Frontal cortex (tissue), 4 donors: ENCODE data around the gene BLTP1. TPM values are rescaled to one million over a fixed set of nuclear protein-coding genes. Genes with fewer than 3 reads are reported as not detected.

ENCODE experiments used
- DNase-seq, 2 donors: peaks; one replicate each; pipeline ENCODE4 v3.0.0; 2012; ENCODE audit warnings: low spot score in 2 of 2
- FAIRE-seq: peaks from 2 replicates; lab custom pipeline; 2012; peaks lifted over from hg19 to GRCh38; lab: Jason Lieb, UNC
- total RNA-seq: library from RNA; depleted of rRNA; stranded (reverse); fragments of >200 nt; gene quantifications from one replicate; pipeline ENCODE4 v1.2.3, GENCODE V29; 2014
- donor health status: control.
- donor health status: control.
- donor health status: control.

BLTP1 gene
- total RNA-seq, 1 donor from 2014 or later = 133 TPM

DNA sequence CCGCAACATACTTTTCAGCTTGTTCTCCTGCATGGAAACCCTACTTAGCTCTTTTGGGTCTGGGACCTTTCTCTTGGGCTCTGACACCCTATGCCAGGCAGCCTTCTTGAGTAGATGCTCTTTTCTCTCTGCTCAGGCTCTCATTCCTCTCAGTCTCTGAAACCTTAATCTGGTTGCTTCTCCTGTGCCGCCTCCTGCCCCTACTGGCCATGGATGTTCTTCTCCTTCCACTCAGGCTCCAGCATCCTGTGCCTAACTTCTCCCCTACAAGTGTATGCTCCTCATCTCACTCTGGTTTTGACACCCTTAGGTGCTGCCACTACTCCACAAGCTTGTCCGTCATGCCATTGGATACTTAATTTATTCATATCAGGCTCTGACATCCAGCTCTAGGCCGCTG lies 15.2 kb downstream of the BLTP1 start:
- no peak for FAIRE-seq
- no peak for DNase-seq

DNA sequence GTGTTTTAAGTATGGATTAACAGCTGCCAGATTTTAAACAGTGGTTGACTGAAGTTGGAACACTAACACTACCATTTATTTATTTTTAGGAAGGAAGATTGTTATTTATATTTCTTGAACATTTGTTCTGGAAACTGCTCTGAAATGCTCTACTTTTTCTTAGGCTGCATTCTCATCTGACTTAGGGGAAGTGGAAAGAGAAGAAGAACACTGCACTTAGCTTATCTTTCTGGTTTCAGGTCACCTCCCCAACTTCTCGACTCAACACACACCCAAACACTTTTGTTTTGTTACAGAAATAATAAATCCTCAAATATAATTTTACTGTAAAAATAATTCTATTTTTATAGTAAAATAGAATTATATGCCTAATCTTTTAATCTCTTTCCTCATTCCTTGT lies 18.6 kb downstream of the BLTP1 start:
- DNase-seq (no peak), FAIRE-seq (no peak)

DNA sequence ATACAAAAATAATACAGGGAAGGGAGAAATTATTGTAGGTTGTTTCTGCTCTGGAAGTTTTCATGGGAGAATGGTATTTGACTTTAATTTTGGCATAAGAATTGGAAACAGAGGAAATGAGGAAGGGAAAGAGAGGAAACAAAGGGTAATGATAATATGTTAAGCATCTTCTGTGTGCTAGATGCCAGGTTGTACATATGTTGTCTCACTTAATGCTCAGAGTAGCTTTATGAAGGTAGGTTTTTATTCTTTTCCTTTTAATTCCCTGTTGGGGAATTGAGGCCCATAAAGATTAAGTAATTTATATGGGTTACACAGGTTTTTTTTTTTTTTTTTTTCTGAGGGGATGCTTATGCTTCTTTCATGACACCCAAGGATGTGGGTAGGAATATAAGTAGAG lies 19.2 kb downstream of the BLTP1 start:
- FAIRE-seq = no peak
- no peak for DNase-seq

DNA sequence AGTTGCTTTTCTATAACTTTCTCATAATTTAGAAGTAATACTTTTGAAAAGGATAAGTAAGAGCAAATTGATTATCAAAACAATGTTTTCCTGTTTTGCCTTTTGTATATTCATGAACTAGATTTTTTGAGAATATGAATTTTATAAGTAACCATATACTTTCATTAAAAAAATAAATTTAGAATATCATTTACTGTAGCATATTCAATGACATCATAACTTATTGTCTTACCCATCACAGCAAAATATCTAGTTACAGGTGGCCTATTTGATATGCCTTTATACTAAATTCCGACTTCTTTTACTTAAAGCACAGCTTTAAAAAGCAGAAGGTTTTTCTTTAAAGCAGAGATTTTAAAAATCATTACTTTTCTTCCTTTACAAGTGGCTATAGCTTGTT lies 20.1 kb downstream of the BLTP1 start:
- peak; percentile 81 for FAIRE-seq
- DNase-seq = no peak

DNA sequence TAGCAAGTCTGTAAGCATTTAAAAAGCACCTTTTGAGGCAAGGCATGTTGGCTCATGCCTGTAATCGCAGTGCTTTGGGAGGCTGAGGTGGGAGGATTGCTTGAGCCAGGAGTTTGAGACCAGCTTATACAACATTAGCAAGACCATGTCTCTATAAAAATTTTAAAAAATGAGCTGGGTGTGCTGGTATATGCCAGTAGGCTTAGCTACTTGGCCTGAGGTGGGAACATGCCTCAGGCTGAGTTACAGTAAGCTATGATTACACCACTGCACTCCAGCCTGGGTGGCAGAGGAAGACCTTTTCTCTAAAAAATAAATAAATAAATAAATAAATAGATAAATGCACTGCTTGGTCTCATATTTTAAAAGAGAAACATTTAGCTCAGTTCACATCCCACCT lies 26.8 kb downstream of the BLTP1 start:
- FAIRE-seq (no peak), DNase-seq (no peak)

DNA sequence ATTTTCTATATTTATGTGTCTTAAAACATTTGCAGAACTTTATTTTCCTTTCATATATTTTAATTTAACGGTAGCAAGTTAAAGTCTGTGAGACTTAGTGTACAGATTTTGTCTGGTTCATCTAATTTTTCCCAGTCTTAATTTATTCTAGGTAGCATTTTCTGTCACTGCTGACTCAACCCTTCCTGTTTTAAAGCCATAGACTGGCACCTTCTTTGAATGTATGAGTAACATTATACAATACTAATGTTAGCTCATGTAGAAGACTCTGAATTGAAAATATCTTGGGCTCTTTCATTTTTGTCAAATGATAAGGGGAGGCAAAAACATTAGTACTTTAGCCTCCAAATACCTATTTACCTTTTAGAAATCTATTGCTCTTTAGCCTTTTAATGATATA lies 43.6 kb downstream of the BLTP1 start:
- FAIRE-seq = no peak
- no peak for DNase-seq

Other genes starting within 250 kb of the BLTP1 start
- gene TRPC3, start 200.3 kb upstream of the BLTP1 start, total RNA-seq = 9.4 TPM
- under 0.01 TPM for gene ADAD1, start 226.7 kb downstream of the BLTP1 start, total RNA-seq